ENCODE results near the gene TMEM40. TPM values are rescaled to one million over a fixed set of nuclear protein-coding genes. Genes with fewer than 3 reads are reported as not detected.
"Not testable (repeated sequence)": the region's sequence is repeated elsewhere in the genome, so short reads cannot be mapped to it uniquely, and the experiment has no call there.

TMEM40 gene
- total RNA-seq, 4 donors from 2014 or later = not detected

DNA sequence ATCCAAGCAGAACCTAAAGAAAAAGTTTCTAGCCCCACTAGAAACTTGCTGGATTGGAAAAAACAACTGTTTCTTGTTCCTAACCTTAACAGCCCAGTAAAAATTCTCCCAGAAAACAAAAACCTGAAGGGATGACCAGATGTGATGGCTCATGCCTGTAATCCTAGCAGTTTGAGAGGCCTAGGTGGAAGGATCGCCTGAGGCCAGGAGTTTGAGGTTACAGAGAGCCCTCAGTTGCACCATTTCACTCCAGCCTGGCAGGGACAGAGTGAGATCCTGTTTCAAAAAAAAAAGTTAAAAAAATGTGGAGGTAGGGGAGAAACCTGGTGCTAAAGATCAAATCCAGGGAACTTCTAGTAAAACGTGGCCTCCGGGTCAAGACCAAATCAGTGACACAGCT lies 56.6 kb downstream of the TMEM40 start:
- Histone ChIP-seq H3K27me3 (no peaks in the 10 kb centered on the region), H3K4me3 (replicated peaks in 1 of 3) (no peak overlapping the region), H3K4me1 (no peaks in the 10 kb centered on the region), H3K27ac (no peak overlapping the region), H3K36me3 (no peaks in the 10 kb centered on the region), H3K9me3 (no peaks in the 10 kb centered on the region)
- TF ChIP-seq, protein P1, sequence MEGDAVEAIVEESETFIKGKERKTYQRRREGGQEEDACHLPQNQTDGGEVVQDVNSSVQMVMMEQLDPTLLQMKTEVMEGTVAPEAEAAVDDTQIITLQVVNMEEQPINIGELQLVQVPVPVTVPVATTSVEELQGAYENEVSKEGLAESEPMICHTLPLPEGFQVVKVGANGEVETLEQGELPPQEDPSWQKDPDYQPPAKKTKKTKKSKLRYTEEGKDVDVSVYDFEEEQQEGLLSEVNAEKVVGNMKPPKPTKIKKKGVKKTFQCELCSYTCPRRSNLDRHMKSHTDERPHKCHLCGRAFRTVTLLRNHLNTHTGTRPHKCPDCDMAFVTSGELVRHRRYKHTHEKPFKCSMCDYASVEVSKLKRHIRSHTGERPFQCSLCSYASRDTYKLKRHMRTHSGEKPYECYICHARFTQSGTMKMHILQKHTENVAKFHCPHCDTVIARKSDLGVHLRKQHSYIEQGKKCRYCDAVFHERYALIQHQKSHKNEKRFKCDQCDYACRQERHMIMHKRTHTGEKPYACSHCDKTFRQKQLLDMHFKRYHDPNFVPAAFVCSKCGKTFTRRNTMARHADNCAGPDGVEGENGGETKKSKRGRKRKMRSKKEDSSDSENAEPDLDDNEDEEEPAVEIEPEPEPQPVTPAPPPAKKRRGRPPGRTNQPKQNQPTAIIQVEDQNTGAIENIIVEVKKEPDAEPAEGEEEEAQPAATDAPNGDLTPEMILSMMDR (IDR thresholded peaks at IDR 0.05) = no peak
- TF ChIP-seq POLR2A (IDR thresholded peaks at IDR 0.05) = no peak
- 87 to 95% methylated on average over 3 of the region's 3 CpGs for WGBS, 2 donors
- no peak for DNase-seq
- intact Hi-C loops (cut with DNase I) = no loop called here

DNA sequence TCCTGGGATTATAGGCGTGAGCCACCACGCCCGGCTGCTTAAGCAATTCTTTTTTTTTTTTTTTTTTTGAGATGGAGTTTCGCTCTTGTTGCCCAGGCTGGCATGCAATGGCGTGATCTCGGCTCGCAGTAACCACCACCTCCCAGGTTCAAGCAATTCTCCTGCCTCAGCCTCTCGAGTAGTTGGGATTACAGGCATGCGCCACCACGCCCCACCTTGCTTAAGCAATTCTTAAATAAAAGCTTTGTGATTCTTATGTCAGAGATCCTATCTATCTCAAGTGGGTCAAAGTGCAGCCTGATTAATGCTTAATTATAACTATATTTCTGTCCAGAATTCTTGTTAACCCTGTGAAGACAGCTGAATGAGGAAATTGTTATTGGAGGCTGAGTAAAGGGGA lies 57.5 kb downstream of the TMEM40 start:
- DNase-seq; H3K27ac ChIP-seq; H3K36me3 ChIP-seq; intact Hi-C loops (cut with DNase I); H3K27me3 ChIP-seq; H3K4me3 ChIP-seq (replicated peaks in 1 of 3); H3K9me3 ChIP-seq; H3K4me1 ChIP-seq: not testable (repeated sequence)
- WGBS, 2 donors = 87 to 96% methylated on average over 10 of the region's 10 CpGs

- H3K36me3 ChIP-seq = no peaks in the 10 kb centered on the region
- no peaks in the 10 kb centered on the region for H3K9me3 ChIP-seq
- TF ChIP-seq POLR2A (IDR thresholded peaks at IDR 0.05) = no peak
- TF ChIP-seq, protein P1 (IDR thresholded peaks at IDR 0.05) = no peak
- no peak overlapping the region for H3K27ac ChIP-seq
- no peaks in the 10 kb centered on the region for H3K27me3 ChIP-seq
- 83 to 84% methylated on average over 2 of the region's 2 CpGs for WGBS, 2 donors
- H3K4me3 ChIP-seq (replicated peaks in 1 of 3) = no peak overlapping the region
- no peaks in the 10 kb centered on the region for H3K4me1 ChIP-seq
- no peak for DNase-seq
- intact Hi-C loops (cut with DNase I) = no loop called here
These were observed 58.3 kb downstream of the TMEM40 start for GRCh38 chr3:12700800-12701199.

DNA sequence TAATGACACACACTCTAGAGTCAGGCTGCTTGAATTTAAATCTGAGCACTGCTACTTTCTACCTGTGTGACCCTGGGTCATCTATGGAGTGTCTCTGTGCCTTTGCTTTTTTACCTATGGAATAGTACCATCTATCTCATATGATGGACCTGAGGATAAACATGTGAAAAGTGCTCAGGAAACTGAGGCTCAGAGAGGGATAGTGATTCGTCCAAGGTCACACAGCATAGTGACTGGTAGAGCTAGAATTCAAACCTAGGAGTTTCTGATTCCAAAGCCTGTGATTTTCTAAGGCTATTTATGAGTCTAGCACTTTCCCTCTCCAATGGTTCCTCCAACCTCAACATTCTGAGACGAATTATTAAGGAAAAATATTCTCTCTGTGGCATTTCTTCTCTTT lies 63.1 kb downstream of the TMEM40 start:
- no peak for DNase-seq
- no peaks in the 10 kb centered on the region for H3K36me3 ChIP-seq
- H3K4me1 ChIP-seq = peaks cover 0 to 3% of the 10 kb centered on the region in 2 donors
- no peaks in the 10 kb centered on the region for H3K9me3 ChIP-seq
- H3K4me3 ChIP-seq (replicated peaks in 1 of 3) = no peak overlapping the region
- H3K27ac ChIP-seq = no peak overlapping the region
- intact Hi-C loops (cut with DNase I) = no loop called here
- H3K27me3 ChIP-seq = no peaks in the 10 kb centered on the region
- TF ChIP-seq, protein P1 (IDR thresholded peaks at IDR 0.05) = no peak
- 76 to 91% methylated on average over 2 of the region's 2 CpGs for WGBS, 2 donors

- H3K9me3 ChIP-seq = no peaks in the 10 kb centered on the region
- H3K4me3 ChIP-seq (replicated peaks in 1 of 3) = no peak overlapping the region
- DNase-seq = no peak
- no peak overlapping the region for H3K27ac ChIP-seq
- H3K27me3 ChIP-seq = no peaks in the 10 kb centered on the region
- TF ChIP-seq, protein P1 (IDR thresholded peaks at IDR 0.05) = no peak
- TF ChIP-seq POLR2A (IDR thresholded peaks at IDR 0.05) = no peak
- 91 to 95% methylated on average over 3 of the region's 3 CpGs for WGBS, 2 donors
- no peaks in the 10 kb centered on the region for H3K36me3 ChIP-seq
- intact Hi-C loops (cut with DNase I) = no loop called here
- peaks cover 0 to 3% of the 10 kb centered on the region in 2 donors for H3K4me1 ChIP-seq
These were observed 63.9 kb downstream of the TMEM40 start for GRCh38 chr3:12695112-12695511.

DNA sequence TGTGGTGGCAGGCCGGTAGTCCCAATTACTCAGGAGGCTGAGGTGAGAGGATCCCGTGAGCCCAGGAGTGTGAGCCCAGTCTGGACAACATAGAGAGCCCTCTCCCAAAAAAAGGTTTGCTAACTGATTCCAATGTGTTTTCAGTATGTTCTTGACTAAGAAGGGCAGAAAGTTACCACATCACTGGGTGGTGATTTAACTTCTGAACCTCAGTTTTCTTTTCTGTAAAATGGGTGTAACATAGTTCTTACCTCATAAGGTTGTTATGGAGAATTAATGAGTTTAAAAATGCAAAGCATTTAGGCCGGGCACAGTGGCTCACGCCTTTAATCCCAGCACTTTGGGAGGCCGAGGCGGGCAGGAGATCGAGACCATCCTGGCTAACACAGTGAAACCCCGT lies 66.6 kb downstream of the TMEM40 start:
- 92 to 96% methylated on average over 8 of the region's 8 CpGs for WGBS, 2 donors
- H3K27ac ChIP-seq = no peak overlapping the region
- H3K27me3 ChIP-seq = no peaks in the 10 kb centered on the region

More for the DNA sequence above, 66.6 kb downstream of the TMEM40 start:
- Histone ChIP-seq H3K4me1 (peaks cover 0 to 3% of the 10 kb centered on the region in 2 donors), H3K9me3 (no peaks in the 10 kb centered on the region), H3K36me3 (no peaks in the 10 kb centered on the region), H3K4me3 (replicated peaks in 1 of 3) (no peak overlapping the region)
- DNase-seq = no peak
- no peak for TF ChIP-seq POLR2A (IDR thresholded peaks at IDR 0.05)
- TF ChIP-seq, protein P1 (IDR thresholded peaks at IDR 0.05) = no peak
- intact Hi-C loops (cut with DNase I) = no loop called here

Data from thyroid gland (tissue), 4 donors.